NCI-H2196 treated with DMSO at 0.1 percent for 48 hours (cell line): ENCODE measurements around the gene BORCS6.

ENCODE experiments used
- DNase-seq: peaks from one replicate; lab custom pipeline; 2025; ENCODE audit not compliant: unreplicated experiment; lab: John Stamatoyannopoulos, UW

Gene BORCS6

DNA sequence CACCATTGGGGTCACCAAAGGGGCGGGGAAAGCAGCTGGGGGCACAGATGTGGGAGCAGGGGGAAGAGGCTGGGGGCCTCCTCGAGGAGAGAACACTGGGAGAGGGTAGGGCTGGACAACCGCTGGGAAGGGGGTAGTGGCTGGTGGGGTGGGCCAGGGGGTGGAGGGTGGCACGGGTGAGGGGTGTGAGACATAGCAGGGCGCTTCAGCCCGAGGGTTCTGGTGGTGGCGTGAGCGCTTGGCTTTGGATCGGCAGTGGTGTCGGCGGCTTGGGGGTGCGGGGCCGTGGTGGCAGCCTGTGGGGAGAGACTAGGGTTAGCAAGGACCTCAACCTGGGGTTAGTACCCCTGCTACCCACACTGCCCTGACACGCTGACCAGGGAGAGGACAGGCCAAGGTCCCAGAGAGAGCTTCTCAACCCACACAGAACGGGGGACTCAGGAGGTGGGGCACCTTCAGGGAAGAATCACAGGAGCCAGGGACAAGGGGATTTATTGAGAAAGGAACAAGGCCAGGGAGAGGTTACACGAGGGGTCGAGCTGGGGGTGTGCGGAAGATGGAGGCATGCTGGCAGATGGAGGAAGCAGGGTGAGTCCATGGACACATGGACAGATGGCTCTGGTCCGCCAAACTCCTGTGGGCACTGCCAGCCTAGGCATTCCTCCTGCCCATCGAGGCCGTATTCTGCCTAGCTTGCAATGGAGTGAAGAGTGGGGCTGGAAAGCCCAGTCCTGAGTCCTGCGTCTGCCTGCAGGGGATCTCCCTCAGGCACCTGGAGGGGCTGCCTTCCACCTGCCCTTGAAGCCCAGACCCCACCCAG, 46.2 kb downstream of the BORCS6 start:
- DNase-seq: no peak

GRCh38 chr17:8142887-8143580, 46.9 kb downstream of the BORCS6 start:
- no peak for DNase-seq

DNA sequence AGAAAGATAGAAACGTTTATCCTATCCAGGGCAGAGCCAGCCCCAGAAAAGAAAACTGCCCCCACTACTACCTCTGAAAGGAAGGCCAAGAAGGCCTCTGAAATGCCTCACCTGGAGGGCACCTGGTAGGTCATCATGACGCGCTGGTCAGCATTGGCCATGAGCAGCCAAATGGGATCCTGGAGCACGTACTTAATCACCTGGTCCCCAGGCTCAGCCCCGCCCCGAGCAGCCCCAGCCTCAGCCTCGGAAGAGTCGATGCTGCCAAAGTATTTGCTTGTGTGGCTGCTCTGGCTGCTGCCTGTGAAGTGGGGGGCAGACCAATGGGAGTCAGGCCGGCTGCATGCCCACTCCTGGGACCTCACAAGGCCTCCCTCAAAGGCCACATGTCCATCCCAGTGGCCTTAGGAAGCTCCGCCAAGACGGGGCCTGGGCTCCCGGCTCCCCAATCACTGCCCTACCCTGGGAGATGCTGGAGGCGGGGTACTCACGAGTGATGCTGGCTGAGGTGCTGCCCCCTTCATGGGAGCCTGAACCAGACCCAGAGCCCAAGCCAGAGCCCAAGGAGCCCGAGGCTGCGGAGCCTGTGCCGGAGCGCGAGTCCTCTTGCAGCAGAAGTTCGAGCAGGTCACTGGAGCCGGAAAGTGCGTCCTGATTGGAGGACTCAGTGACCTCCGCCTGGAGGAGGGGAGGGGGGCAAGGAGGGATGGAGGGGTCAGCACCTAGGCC, 47.7 kb downstream of the BORCS6 start:
- DNase-seq: no peak

DNA sequence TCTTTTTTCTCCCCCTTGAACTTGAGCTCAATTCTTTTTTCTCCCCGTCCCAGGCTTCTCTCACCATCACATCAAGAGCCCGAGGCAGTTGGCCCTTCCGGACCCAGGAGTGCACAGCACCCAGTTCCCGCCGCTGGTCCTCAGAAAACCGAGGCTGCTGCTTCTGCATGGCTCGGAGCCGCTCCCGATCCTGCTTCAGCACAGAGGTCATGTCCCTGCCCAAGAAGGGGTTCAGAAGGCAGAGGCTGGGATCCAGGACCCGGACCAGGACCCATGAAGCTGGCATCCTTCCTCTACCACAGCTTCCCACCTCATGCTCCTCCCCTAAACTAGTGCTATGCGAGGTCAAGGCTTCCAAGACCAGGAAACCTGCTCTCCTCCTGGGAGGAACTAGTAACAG, 48.2 kb downstream of the BORCS6 start:
- DNase-seq: no peak

DNA sequence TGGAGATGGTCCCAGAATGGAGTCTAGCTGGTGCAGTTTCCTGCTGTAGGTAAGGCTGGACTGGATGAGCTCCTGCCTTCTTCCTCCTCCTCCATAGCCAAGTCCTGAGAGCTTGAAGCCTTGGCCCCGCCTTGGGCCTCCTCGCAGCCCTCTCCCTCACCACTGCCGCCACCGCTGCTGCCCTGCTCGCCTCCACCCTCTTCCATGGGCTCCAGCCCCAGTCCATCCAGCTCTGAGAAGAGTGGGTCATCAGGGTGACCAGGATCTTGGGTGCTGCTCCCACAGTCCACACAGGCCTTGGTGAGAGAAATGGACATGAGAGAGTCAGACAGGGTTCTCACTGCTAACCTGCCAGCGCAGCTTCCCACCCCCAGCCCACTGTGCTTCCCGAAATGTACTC, 48.9 kb downstream of the BORCS6 start:
- no peak for DNase-seq

DNA sequence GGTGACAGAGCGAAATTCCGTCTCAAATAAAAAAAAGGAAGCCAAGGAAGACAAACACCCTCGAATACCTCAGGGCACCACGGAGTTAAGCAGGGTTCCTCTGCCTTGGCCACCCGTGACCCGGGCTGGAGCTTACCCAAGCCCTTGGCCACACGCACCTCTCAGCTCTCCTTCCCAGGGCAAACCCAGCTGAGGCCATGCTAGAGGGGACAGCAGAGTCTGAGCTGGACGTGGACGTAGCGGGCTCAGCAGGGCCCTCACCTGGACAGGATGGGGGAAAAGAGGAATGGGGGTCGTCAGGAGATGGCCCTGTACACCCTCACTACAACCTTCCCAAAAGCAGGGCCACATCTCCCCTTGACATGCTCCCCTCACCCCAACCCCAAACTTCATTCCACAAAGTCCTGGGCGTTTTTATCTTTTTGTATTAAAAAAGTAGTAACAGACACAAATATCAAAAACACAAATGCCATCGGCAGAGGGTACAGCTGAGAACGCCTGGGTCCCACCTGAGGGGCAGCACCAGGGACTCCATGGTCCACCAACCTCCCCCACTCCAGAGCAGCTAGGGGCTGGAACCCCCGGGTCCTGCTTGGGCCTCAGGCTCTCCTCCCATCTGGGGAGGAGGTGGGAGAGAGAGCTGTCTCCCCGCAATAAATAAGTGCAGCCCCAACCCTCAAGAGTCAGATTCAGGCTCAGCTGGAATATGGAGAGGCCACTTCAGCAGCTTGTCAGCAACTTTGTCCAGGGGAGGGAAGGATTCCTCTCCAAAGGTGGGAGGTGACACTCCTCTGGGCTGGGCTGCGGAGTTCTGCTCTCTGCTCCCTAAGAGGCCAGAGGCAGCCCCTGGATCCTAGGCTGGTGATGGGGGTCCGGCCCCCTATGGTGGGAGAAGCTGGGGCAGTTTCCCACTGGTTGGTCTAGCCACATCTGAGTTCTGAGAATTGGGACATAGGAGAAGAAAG, 49.6 kb downstream of the BORCS6 start:
- DNase-seq: no peak

DNA sequence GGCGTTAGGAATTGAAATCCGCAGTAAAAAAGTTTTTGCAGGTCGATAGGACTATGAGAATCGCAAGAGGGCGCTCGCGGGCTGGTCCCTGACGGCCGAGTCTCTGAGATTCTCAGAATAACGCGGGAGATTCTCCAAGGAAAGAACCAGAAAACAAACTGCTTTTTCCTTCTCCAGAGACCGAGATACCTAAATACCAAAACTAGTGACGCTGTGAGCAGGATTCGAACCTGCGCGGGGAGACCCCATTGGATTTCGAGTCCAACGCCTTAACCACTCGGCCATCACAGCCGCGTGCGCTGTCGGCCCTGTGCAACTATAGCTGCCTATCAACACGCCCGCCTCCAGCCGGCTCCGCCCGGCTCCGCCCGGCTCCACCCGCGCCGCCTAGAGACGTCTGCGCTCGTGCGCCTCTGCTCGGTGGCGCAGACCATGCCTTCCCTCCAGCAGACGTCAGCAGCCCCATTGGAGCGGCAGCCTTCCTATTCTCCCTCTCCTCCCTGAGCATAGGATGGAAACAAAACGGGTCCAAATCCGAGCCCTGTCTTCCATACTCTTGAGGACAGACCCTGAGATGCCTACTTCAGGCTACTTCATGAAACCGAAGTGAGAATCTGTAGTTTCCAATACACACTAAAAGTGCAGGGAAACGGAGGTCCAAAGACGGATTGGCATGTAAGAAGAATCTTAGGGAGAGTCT, 51.2 kb downstream of the BORCS6 start:
- peak; percentile 79 for DNase-seq

DNA sequence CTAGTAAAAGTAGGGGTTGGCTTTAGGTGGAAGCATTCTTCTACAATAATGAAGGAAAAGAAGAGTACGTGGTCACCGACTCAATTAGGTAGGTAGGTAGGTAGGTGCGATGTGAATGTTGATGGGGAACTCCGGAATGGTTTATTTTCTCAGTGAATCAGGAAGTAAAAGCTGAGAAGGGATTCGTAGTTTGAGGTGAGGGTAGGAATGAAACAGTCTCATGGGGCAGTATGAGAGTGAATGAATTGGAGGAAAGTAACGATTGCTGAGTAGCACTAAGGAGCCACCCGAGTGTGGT, 51.7 kb downstream of the BORCS6 start:
- DNase-seq: no peak
